Suppressor macrophage (primary cell): ENCODE results near the gene XKR7.

Experiments
- DNase-seq, 4 experiments: peaks; one replicate each; pipeline ENCODE4 v3.0.0-alpha.2; 2020 to 2022

The XKR7 gene

DNA sequence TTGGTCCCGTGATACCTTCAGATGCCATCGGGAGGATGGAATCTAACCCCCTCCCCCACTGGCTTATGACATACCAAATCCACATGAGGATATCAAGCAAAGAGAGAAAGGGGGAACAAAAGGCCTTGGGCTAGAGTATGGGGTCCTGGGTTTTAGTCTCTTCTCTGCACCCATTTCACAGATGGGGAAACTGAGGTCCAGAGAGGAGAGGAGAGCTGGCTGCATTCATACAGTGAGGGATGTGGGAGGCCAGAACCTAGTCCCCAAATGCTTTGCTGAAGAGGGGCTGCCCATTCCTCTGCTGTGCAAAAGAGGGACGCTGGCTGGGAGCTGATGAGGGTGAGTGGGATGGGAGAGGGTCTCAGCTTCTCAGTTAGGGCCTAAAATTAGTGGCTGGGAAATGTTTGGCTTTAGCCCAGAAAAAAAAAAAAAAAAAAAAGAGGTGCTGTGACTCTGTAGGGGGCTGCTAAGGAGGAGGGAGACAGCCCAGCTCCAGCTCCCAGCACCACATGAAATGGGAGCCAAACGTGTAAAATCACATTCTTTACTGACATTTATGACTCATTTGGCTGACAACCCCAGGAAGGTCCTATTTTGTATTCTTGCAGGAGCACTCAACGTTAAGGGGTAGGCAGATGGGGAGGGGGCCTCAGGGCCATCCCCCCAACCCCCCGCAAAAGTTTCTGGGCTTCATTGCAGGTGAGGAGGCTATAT is 11.9 kb downstream of the XKR7 start:
- no peak for DNase-seq

DNA sequence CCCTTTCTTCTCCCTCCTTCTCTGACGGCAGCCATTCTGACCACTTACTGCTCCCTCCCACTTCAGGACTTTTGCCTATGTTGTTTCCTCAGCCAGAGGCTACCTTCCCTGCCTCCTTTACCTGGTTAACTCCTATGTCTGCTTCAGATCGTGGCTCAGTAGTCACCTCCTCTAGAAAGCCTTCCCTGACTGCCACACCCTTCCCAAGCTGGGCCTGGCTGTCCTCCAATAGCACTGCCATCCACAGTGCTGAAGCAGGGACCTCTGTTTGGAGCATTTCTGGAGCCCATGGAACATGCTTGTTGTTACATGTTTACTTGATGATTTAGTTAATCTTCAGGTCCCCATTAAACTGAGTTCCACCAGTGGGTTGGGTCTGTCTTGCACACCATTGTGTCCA is 13.8 kb downstream of the XKR7 start:
- DNase-seq = no peak

DNA sequence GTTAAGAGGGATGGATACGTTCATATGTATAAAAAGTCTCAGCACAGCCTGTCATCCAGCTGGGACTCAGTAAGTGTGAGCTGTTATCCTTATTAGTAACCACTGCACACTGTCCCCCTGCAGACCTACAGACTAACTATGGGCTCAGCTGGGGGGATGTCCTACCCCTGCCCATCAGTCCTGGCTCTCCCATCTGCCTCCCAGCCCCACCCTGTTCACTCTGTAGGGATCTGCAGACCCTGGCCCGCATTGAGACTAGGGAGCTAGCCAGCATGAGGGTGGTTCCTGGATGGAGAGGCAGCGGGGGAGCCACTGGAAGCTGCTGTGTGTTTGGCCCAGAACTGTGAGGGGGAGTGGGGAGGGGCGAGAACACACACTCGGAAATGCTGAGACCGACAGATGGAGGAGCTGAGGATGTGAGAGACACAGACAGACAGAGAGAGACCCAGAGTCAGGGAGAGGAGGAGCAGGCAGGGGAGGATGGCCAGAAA is 17.1 kb downstream of the XKR7 start:
- DNase-seq = no peak

- DNase-seq = no peak
Measured at GRCh38 chr20:31987744-31988143, 19.8 kb downstream of the XKR7 start.

GRCh38 chr20:31988430-31989015 is 20.6 kb downstream of the XKR7 start:
- DNase-seq = no peak

DNA sequence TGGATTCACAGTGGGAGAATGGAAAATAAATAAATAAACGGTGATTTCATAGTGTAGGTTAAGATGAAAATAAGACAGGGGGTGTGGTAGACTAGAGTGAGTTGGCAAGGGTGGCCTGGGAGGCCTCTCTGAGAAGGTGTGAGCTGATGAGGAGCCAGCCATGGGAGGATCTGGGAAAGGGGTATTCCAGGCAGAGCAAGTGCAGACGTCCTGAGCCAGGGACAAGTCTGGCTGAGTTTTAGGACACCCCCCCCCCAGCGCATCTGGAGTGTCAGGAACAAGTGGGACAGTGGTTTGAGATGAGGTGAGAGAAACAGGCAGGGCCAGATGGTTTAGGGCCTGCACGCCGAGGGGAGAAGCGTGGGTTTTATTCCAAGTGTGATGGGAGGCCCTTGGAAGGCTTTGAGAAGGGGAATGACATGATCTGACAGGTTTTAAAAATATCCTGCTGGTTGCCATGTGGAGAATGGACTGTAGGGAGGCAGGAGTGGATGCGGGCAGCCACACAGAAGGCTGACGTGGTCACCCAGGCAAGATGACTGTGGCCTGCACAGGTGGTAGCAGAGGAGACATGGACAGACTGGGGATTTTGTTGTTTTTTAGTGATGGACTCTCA is 21.2 kb downstream of the XKR7 start:
- DNase-seq = no peak

- DNase-seq = no peak
Measured at GRCh38 chr20:31990641-31991338, 22.8 kb downstream of the XKR7 start.

- no peak for DNase-seq
Measured at GRCh38 chr20:31991339-31991705, 23.4 kb downstream of the XKR7 start.

DNA sequence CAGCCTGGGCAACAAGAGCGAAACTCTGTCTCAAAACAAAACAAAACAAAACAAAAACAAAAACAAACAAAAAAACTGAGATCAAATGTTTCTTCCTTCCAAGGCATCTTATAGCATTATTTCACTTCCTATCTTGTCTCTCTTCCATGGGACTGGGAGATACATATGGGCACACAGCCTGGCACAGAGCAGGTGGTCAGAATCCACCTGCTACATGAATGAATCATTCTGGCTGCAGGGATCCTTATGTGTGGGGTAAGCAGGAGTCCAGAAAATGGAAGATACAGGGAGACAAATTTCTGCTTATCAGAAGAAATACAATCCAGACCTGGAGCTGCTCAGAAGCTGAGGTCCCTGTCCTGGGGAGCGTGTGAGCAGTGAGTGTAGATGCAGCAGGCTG is 24.1 kb downstream of the XKR7 start:
- DNase-seq = no peak

DNA sequence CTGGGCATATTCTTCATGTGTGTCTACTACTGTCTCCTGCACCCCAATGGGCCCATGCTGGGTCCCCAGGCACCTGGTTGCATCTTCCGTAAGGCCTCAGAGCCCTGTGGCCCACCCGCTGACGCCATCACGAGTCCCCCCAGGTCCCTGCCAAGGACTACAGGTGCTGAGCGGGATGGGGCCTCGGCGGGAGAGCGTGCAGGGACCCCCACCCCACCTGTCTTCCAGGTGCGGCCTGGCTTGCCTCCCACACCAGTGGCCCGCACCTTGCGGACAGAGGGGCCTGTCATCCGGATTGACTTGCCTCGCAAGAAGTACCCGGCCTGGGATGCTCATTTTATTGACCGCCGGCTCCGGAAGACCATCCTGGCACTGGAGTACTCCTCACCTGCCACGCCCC is 29.0 kb downstream of the XKR7 start:
- DNase-seq = no peak

DNA sequence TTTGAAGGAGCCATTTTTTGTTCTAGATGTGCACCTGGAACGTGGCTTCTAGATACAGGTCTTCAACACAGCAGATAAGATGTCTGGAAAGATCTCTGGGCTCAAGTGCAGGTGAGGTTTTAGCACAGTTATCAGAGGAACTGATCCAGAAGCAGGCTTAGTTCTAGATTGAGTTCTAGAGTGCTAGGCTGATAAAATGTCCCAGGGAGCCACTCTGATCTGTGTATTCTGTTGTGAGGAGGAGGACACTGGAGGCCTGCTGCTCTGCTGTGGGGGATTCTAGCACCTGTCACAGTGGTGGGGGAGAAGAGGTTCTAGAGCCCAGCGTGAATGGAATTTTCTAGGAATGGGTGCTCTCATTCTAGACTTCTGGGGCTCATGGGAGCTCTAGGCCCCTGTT is 30.3 kb downstream of the XKR7 start:
- no peak for DNase-seq

GRCh38 chr20:32003325-32003724 is 35.4 kb downstream of the XKR7 start:
- DNase-seq = no peak

DNA sequence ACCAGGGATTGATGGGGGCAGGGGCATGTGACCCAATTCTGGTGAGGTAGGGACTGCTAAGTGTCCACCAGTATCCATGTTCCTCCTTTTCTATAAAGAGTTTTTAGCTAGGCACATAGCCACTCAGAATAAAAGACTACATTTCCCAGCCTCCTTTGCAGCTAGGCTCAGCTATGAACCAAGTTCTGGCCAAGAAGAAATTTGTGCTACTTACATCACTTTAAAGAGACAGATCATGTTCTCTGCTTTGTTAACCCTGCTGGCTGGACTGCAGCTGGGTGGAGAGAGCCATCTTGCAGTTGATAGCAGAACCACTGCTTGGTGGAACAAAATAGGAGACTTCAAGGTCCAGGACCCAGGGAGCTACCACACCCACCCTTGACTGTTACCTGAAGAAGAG is 37.0 kb downstream of the XKR7 start:
- peak in 3 of 4 experiments; percentile 35 to 49 (median 48) for DNase-seq

DNA sequence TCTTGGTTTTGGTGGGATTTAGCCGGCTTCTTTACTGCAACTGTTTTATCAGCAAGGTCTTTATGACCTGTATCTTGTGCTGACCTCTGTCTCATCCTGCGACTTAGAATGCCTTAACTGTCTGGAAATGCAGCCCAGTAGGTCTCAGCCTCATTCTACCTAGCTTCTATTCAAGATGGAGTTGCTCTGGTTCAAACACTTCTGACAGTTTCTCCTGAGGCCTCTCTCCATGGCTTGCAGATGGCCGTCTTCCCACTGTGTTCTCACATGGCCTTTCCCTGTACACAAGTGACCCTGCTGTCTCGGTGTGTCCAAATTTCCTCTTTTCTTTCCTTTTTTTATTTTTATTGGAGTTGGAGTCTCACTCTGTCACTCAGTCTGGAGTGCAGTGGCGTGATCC is 38.1 kb downstream of the XKR7 start:
- DNase-seq = no peak

DNA sequence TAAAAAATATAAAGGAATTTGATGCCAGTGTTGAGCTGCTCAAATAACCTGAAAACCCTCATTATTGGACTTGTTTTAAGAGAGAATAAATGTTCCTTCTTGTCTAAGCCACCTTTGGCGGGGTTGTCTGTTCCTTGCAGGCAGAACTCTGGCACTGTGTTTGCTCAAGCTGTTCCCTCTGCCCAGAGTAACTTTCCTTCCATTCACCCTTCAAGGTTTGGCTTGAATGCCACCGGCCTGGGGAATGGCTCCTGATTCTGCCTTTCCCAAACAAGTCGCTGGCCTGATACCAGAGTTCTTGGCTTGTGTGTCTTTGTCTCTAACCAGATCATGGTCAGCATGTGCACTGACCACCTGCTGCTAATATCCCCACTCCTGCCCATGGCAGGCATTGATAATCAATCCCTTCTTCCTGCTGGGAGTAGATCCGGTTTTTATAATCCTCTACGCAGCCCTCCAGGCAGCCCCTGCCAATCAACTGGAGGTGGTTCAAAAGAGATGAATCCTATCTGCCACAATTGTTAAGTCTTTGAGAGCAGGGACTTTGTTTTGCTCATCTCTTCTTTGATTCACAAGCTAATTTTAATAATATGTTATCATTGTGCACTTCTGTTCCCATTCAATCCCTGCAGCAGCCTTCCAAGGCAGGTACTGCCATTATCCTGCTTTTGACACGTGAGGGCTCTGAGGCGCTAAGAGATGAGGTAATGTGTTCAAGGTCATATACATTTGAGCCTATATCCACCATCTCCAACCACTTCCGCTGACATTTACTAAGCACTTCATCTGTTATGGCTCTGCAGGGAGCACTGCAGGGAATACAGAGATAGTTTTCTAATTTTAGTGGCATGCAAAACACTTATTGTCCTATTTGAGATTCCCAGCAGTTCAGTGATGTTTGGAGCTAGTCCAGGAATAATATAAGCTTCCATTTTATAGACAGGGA is 39.2 kb downstream of the XKR7 start:
- DNase-seq = no peak

DNA sequence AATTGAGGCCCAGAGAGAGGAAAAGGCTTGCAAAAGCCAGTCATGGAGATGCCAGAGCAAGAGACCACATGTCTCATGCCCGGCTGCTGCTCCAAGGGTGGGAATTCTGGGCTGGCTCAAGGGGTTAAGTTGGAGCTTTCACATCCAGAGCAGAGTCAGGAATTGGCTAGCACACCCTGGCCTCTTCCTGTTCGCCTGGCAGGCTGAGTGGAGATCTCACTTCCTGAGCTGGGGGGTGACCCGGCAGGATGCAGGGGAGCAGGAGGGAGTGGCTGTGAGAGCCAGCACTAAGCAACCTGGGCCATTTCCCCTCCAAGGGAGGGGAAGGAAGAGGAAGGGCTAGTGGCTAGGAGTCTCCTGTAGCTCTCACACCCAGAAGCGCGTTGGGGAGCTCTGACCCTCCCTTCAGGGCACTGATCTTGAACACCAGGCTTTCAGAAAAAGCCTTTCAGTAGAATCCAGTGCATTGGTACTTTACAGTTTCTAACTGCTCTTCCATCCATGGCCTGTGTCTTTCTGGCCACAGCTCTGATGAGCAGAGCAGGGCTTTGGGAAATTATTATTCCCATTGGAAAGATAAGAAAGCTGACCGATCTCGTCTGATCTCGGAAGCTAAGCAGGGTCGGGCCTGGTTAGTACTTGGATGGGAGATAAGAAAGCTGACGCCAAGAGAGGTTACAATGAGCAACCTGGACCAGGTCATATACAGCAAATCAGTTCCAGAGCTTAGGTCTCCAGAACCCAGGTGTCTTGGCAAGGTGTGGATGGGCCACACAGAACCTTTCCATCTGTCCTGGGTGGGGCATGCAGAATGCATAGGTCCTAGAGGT is 40.1 kb downstream of the XKR7 start:
- DNase-seq = peak in 1 of 4 experiments; percentile 18

DNA sequence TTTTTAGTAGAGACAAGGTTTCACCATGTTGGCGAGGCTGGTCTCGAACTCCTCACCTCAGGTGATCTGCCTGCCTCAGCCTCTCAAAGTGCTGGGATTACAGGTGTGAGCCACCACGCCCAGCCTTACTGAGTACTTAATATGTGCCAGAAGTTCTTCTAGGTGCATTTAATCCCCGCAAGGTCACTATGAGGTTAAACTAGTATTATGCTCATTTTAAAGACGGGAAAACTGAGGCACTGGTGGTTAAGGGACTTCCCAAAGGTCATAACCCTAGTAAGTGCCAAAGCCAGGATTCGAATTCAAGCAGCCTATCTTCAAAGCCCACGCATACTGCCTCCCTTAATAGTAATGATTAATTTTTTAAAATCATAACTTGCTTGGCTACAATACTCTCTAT is 41.6 kb downstream of the XKR7 start:
- DNase-seq = no peak

DNA sequence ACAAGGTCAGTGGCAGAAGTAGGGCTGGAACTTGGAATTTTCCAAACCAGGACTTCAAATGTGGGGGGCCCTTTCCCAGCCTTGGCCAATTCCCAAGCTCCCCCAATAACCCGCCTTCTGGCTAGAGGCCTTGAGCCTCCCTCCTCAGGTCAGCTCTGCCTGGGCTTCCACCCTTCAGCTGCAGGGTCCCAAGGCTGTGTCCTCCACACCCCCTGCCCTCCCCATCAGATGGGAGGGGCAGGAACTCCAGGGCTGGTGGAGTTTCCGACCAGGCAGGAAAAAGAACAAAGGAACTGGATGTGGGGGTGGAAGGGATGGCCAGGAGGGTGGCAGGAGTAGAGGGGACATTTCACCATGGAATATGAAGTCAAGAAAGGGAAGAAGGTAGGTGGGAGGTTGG is 42.1 kb downstream of the XKR7 start, which contains the start of gene CCM2L:
Gene CCM2L (plus strand): TSS at position 338 of the 400 bp plus-strand sequence. CDS start 17 bp downstream, at position 355.
- DNase-seq = no peak

GRCh38 chr20:32010666-32011065 is 42.7 kb downstream of the XKR7 start:
- DNase-seq = no peak

DNA sequence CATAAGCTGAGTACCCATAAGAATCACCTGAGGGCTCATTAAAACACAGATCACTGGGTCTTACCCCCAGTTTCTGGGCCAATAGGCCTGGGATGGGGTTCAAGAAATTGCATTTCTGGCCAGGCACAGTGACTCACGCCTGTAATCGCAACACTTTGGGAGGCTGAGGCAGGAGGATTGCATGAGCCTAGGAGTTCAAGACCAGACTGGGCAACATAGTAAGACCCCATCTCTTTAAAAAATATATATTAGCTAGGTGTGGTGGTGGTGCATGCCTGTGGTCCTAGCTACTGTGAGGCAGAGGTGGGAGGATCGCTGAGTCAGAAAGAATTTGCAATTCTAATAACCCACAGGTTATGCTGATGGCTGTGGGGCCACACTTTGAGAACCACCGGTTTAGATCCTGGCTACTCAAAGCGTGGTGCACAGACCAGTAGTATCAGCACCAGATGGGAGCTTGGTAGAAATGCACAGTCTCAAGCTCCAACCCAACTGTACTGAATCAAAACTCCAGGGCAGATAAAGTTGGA is 44.3 kb downstream of the XKR7 start:
- no peak for DNase-seq

GRCh38 chr20:32013326-32013725 is 45.4 kb downstream of the XKR7 start:
- no peak for DNase-seq
